Neural cell (in vitro differentiated cells): ENCODE data around the gene SEC24D. TPM values are rescaled to one million over a fixed set of nuclear protein-coding genes. Genes with fewer than 3 reads are reported as not detected.

Experiments used
- H2AFZ ChIP-seq: fragments of 200-600, 300-800 bp; sonication (generic), shearing (Covaris generic); 2 replicates; pipeline ENCODE4 v1.6.0; 2014; ENCODE audit warnings: low read depth, mild to moderate bottlenecking, antibody characterized with exemption, low read length, moderate library complexity
- H3F3A ChIP-seq: fragments of 200-600 bp; shearing (Covaris generic); 2 replicates; pipeline ENCODE4 v1.6.1; 2016; ENCODE audit warnings: mild to moderate bottlenecking, moderate library complexity, mixed read lengths, antibody characterized with exemption, low read length; ENCODE audit not compliant: insufficient read depth, poor library complexity, severe bottlenecking
- H3K27ac ChIP-seq: fragments of 200-600, 300-800 bp; sonication (generic), shearing (Covaris generic); 2 replicates; pipeline ENCODE4 v1.5.1; 2014; ENCODE audit warnings: mild to moderate bottlenecking, low read length, moderate library complexity
- H3K27me3 ChIP-seq: fragments of 300-800, 200-600 bp; sonication (generic), shearing (Covaris generic); 2 replicates; pipeline ENCODE4 v1.6.0; 2014; ENCODE audit warnings: mild to moderate bottlenecking, low read depth, low read length, moderate library complexity; ENCODE audit not compliant: insufficient read depth
- H3K36me3 ChIP-seq: fragments of 300-800, 200-600 bp; sonication (generic), shearing (Covaris generic); 2 replicates; pipeline ENCODE4 v1.5.1; 2014; ENCODE audit warnings: mild to moderate bottlenecking, antibody characterized with exemption, low read length, moderate library complexity; ENCODE audit not compliant: insufficient read depth
- H3K4me2 ChIP-seq: fragments of 300-800, 200-600 bp; sonication (generic), shearing (Covaris generic); 2 replicates; pipeline ENCODE4 v1.6.0; 2014; ENCODE audit warnings: mild to moderate bottlenecking, low read length
- H3K4me3 ChIP-seq: fragments of 300-800, 200-600 bp; sonication (generic), shearing (Covaris generic); 2 replicates; pipeline ENCODE4 v1.5.1; 2014; ENCODE audit warnings: mild to moderate bottlenecking, low read length, moderate library complexity
- H3K79me2 ChIP-seq: fragments of 200-600 bp; shearing (Covaris generic); replicated peaks from 2 replicates; pipeline ENCODE4 v1.6.0; 2014; ENCODE audit warnings: mild to moderate bottlenecking, low read length, moderate library complexity; ENCODE audit not compliant: insufficient read depth
- H3K9ac ChIP-seq: fragments of 300-800, 200-600 bp; sonication (generic), shearing (Covaris generic); 2 replicates; pipeline ENCODE4 v1.6.1; 2016; ENCODE audit warnings: mild to moderate bottlenecking, low read length, mixed read lengths
- H3K9me2 ChIP-seq: fragments of 200-600 bp; shearing (Covaris generic); 2 replicates; pipeline ENCODE4 v1.6.1; 2016; ENCODE audit warnings: mild to moderate bottlenecking, low read length, mixed read lengths; ENCODE audit not compliant: insufficient read depth
- H3K9me3 ChIP-seq: fragments of 200-600, 300-800 bp; sonication (generic), shearing (Covaris generic); 2 replicates; pipeline ENCODE4 v1.6.1; 2016; ENCODE audit warnings: mild to moderate bottlenecking, mixed run types, low read length, moderate library complexity, mixed read lengths
- H4K20me1 ChIP-seq: fragments of 200-600 bp; shearing (Covaris generic); 2 replicates; pipeline ENCODE4 v1.6.1; 2016; ENCODE audit warnings: mild to moderate bottlenecking, mixed run types; ENCODE audit not compliant: insufficient read depth
- CTCF ChIP-seq: fragments of 450-650 bp; IDR thresholded peaks from 2 replicates; pipeline ENCODE4 v1.5.1; 2014; ENCODE audit warnings: antibody characterized with exemption, mild to moderate bottlenecking, moderate library complexity; ENCODE audit not compliant: poor library complexity, severe bottlenecking
- EP300 ChIP-seq: fragments of 450-650 bp; conservative IDR thresholded peaks from 2 replicates; pipeline ENCODE4 v1.6.1; 2014; ENCODE audit warnings: antibody characterized with exemption, mild to moderate bottlenecking, moderate library complexity; ENCODE audit not compliant: poor library complexity, severe bottlenecking
- EZH2 ChIP-seq: fragments of 200-600, 300-800 bp; shearing (Covaris generic), sonication (generic); IDR thresholded peaks from 2 replicates; pipeline ENCODE4 v1.6.1; 2014; ENCODE audit warnings: antibody characterized with exemption, low read length, borderline replicate concordance, mild to moderate bottlenecking; ENCODE audit not compliant: insufficient read depth, poor library complexity, severe bottlenecking
- MXI1 ChIP-seq: fragments of 450-650 bp; conservative IDR thresholded peaks from 2 replicates; pipeline ENCODE4 v1.6.1; 2014; ENCODE audit warnings: antibody characterized with exemption, mild to moderate bottlenecking; ENCODE audit not compliant: poor library complexity, severe bottlenecking
- POLR2AphosphoS5 ChIP-seq: IDR thresholded peaks from 2 replicates; pipeline ENCODE4 v1.6.1; 2012
- RAD21 ChIP-seq: fragments of 450-650 bp; conservative IDR thresholded peaks from 2 replicates; pipeline ENCODE4 v1.6.1; 2014; ENCODE audit warnings: antibody characterized with exemption, mild to moderate bottlenecking, moderate library complexity
- REST ChIP-seq: IDR thresholded peaks from 2 replicates; pipeline ENCODE4 v1.6.1; 2012; ENCODE audit warnings: borderline replicate concordance
- SMC3 ChIP-seq: fragments of 450-650 bp; conservative IDR thresholded peaks from 2 replicates; pipeline ENCODE4 v1.6.1; 2014; ENCODE audit warnings: antibody characterized with exemption, mild to moderate bottlenecking, moderate library complexity; ENCODE audit not compliant: poor library complexity
- TAF1 ChIP-seq: IDR thresholded peaks from 2 replicates; pipeline ENCODE4 v1.6.1; 2012; ENCODE audit warnings: low read depth
- polyA plus RNA-seq: library from polyadenylated mRNA; depleted of rRNA; stranded (reverse); fragments of >200 nt; gene quantifications from 2 replicates; pipeline ENCODE4 v1.2.3, GENCODE V29; 2014

The SEC24D gene
- polyA plus RNA-seq, 1 donor from 2014 or later: 7.8 TPM

GRCh38 chr4:118839221-118839927 lies 3.4 kb upstream of the SEC24D start:
- Histone ChIP-seq H3K9me2 (no peaks in the 10 kb centered on the region), H3K4me3 (no peak overlapping the region), H3K4me2 (no peak overlapping the region), H3F3A (no peaks in the 10 kb centered on the region), H3K9me3 (no peaks in the 10 kb centered on the region), H3K27ac (no peak overlapping the region), H3K9ac (no peak overlapping the region), H3K27me3 (no peaks in the 10 kb centered on the region), H4K20me1 (no peaks in the 10 kb centered on the region), H3K79me2 (no peaks in the 10 kb centered on the region), H2AFZ (no peak overlapping the region), H3K36me3 (no peaks in the 10 kb centered on the region)
- TF ChIP-seq CTCF: no peak
- no peak for TF ChIP-seq POLR2AphosphoS5
- no peak for TF ChIP-seq MXI1
- TF ChIP-seq EP300: no peak
- no peak for TF ChIP-seq TAF1
- no peak for TF ChIP-seq RAD21
- TF ChIP-seq SMC3: no peak
- no peak for TF ChIP-seq EZH2
- TF ChIP-seq REST: no peak

GRCh38 chr4:118837121-118837507 lies 1.2 kb upstream of the SEC24D start:
- Histone ChIP-seq H3K9me2 (no peaks in the 10 kb centered on the region), H4K20me1 (no peaks in the 10 kb centered on the region), H3K9me3 (no peaks in the 10 kb centered on the region), H2AFZ (no peak overlapping the region), H3K4me3 (no peak overlapping the region), H3F3A (no peaks in the 10 kb centered on the region), H3K27me3 (no peaks in the 10 kb centered on the region), H3K36me3 (no peaks in the 10 kb centered on the region), H3K27ac (no peak overlapping the region), H3K79me2 (no peaks in the 10 kb centered on the region), H3K4me2 (no peak overlapping the region), H3K9ac (no peak overlapping the region)
- TF ChIP-seq SMC3: no peak
- TF ChIP-seq EZH2: no peak
- TF ChIP-seq EP300: no peak
- TF ChIP-seq MXI1: no peak
- TF ChIP-seq POLR2AphosphoS5: no peak
- TF ChIP-seq RAD21: no peak
- no peak for TF ChIP-seq TAF1
- TF ChIP-seq REST: no peak
- no peak for TF ChIP-seq CTCF
